DOHH2 (cell line): ENCODE measurements around the gene CADPS.

Experiments
- H3F3A ChIP-seq: fragments of 200-600 bp; sonication (generic), shearing (Covaris generic); 2 replicates; pipeline ENCODE4 v1.6.0; 2016; ENCODE audit warnings: antibody characterized with exemption, mild to moderate bottlenecking; ENCODE audit not compliant: control insufficient read depth, insufficient read depth
- H3K27ac ChIP-seq: fragments of 200-600 bp; sonication (generic); 2 replicates; pipeline ENCODE4 v1.5.1; 2014; ENCODE audit warnings: low read depth, mild to moderate bottlenecking, low read length, moderate library complexity
- H3K27me3 ChIP-seq: fragments of 200-600 bp; sonication (generic); 2 replicates; pipeline ENCODE4 v1.6.1; 2014; ENCODE audit warnings: mild to moderate bottlenecking, low read length, mixed read lengths; ENCODE audit not compliant: control insufficient read depth
- H3K36me3 ChIP-seq: fragments of 200-600 bp; sonication (generic); 2 replicates; pipeline ENCODE4 v1.6.1; 2014; ENCODE audit warnings: mild to moderate bottlenecking, low read length, moderate library complexity, mixed read lengths; ENCODE audit not compliant: control insufficient read depth
- H3K4me1 ChIP-seq: fragments of 200-600 bp; sonication (generic); 2 replicates; pipeline ENCODE4 v1.6.1; 2014; ENCODE audit warnings: mild to moderate bottlenecking, low read length, mixed read lengths; ENCODE audit not compliant: control insufficient read depth
- H3K4me2 ChIP-seq: fragments of 200-600 bp; sonication (generic); 2 replicates; pipeline ENCODE4 v1.6.0; 2014; ENCODE audit warnings: mild to moderate bottlenecking, low read length, moderate library complexity
- H3K4me3 ChIP-seq: fragments of 200-600 bp; sonication (generic); 2 replicates; pipeline ENCODE4 v1.5.1; 2014; ENCODE audit warnings: mild to moderate bottlenecking, low read length, mixed read lengths
- H3K79me2 ChIP-seq: fragments of 200-600 bp; sonication (generic); 2 replicates; pipeline ENCODE4 v1.6.1; 2014; ENCODE audit warnings: mild to moderate bottlenecking, low read length, mixed read lengths; ENCODE audit not compliant: control insufficient read depth
- H3K9me2 ChIP-seq: fragments of 200-600 bp; sonication (generic); replicated peaks from 2 replicates; pipeline ENCODE4 v1.6.1; 2014; ENCODE audit warnings: mild to moderate bottlenecking, low read length, mixed read lengths; ENCODE audit not compliant: control insufficient read depth
- H3K9me3 ChIP-seq: fragments of 200-600 bp; sonication (generic); 2 replicates; pipeline ENCODE4 v1.6.1; 2014; ENCODE audit warnings: antibody characterized with exemption, low read length, mixed read lengths; ENCODE audit not compliant: control insufficient read depth, insufficient read depth
- H4K20me1 ChIP-seq: fragments of 200-600 bp; sonication (generic); 2 replicates; pipeline ENCODE4 v1.6.0; 2014; ENCODE audit warnings: low read depth, mild to moderate bottlenecking, antibody characterized with exemption, low read length, moderate library complexity; ENCODE audit not compliant: control insufficient read depth, insufficient read depth
- EZH2phosphoT487 ChIP-seq: fragments of 200-600 bp; sonication (generic); IDR thresholded peaks from 2 replicates; pipeline ENCODE4 v1.6.1; 2017; ENCODE audit warnings: borderline replicate concordance, mild to moderate bottlenecking, antibody characterized with exemption, low read length, moderate library complexity, mixed read lengths
- TF ChIP-seq, protein P1 (sequence below): fragments of 200-600 bp; sonication (generic); IDR thresholded peaks from one replicate; pipeline ENCODE4 v1.5.1; 2014; ENCODE audit warnings: antibody characterized with exemption, mild to moderate bottlenecking, low read depth, low read length; ENCODE audit not compliant: poor library complexity, severe bottlenecking

Gene CADPS

DNA sequence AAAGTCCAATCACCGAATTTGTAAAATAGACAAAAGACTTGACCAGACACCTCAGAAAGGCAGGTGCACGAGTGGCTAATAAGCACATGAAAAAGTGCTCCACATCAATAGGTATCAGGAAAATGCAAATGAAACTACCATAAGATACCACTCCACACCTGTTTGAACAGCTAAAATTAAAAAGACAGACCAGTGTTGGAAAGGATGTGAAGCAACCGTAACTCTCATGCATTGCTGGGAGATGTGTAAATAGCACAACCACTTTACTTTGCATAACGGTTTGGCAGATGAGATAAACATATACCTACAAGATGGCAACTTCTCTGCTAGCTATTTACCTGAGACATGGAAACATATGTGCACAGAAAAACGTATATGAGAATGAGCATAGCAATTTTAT, 56.9 kb downstream of the CADPS start:
- Histone ChIP-seq H3K27ac (peak overlapping the region; percentile 98), H3K9me2 (no peaks in the 10 kb centered on the region), H3K27me3 (no peaks in the 10 kb centered on the region), H3K36me3 (peaks cover 29% of the 10 kb centered on the region), H3K9me3 (no peaks in the 10 kb centered on the region), H3K79me2 (peaks cover 68% of the 10 kb centered on the region), H3F3A (peaks cover 70% of the 10 kb centered on the region), H4K20me1 (no peaks in the 10 kb centered on the region), H3K4me1 (peaks cover 98% of the 10 kb centered on the region), H3K4me3 (peak overlapping the region; percentile 57), H3K4me2 (peak overlapping the region; percentile 79)
- TF ChIP-seq, protein P1, sequence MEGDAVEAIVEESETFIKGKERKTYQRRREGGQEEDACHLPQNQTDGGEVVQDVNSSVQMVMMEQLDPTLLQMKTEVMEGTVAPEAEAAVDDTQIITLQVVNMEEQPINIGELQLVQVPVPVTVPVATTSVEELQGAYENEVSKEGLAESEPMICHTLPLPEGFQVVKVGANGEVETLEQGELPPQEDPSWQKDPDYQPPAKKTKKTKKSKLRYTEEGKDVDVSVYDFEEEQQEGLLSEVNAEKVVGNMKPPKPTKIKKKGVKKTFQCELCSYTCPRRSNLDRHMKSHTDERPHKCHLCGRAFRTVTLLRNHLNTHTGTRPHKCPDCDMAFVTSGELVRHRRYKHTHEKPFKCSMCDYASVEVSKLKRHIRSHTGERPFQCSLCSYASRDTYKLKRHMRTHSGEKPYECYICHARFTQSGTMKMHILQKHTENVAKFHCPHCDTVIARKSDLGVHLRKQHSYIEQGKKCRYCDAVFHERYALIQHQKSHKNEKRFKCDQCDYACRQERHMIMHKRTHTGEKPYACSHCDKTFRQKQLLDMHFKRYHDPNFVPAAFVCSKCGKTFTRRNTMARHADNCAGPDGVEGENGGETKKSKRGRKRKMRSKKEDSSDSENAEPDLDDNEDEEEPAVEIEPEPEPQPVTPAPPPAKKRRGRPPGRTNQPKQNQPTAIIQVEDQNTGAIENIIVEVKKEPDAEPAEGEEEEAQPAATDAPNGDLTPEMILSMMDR: no peak
- no peak for TF ChIP-seq EZH2phosphoT487

DNA sequence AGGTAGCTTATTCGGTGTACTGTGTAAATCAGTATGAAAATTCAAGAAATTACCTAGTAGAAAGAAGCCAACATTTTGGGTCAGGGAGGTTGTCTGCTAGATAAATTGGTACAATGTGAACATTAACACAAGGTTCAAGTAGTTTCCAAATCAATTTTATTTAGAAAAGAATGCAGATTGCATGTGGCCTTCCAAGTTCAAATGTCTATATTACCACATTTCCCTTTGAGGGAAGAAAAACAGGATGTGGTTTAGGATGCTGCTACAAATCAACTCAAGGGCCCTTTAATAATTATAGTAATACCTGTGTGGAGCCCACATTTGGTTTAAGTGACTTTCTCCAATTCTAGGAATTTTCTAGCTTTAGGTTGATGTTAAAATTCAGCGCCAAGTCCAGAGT, 57.5 kb downstream of the CADPS start:
- H3K4me3 ChIP-seq: peak overlapping the region; percentile 57
- no peak for TF ChIP-seq EZH2phosphoT487
- TF ChIP-seq, protein P1: no peak
- H3K4me2 ChIP-seq: peak overlapping the region; percentile 79

DNA sequence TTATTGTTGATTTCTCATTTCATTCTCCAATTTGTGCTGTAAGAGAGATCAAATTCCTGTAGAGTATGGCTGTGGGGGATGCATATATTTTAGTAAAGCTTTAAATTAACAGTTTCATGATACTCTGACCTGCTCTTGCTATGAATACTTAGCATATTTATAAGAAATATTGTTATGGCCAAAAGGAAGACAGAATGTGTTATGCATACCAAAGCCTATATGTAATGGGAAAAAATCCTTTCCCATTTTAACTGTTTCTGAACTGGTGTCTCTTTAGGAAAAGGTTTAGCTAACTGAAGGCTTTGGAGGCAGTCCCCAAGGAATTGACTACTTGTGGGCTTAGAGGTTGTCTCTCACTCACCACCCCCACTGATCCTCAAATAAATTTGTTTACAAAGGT, 59.2 kb downstream of the CADPS start:
- Histone ChIP-seq H3K4me3 (peak overlapping the region; percentile 57), H3K27me3 (no peaks in the 10 kb centered on the region), H3K27ac (peak overlapping the region; percentile 98), H3K4me2 (peak overlapping the region; percentile 79), H3K9me3 (no peaks in the 10 kb centered on the region), H3K36me3 (peaks cover 19% of the 10 kb centered on the region), H3K79me2 (peaks cover 69% of the 10 kb centered on the region), H3K4me1 (peaks cover 99% of the 10 kb centered on the region), H3F3A (peaks cover 64% of the 10 kb centered on the region), H4K20me1 (no peaks in the 10 kb centered on the region), H3K9me2 (no peaks in the 10 kb centered on the region)
- TF ChIP-seq, protein P1: no peak
- TF ChIP-seq EZH2phosphoT487: no peak

More for the DNA sequence above, 57.5 kb downstream of the CADPS start:
- Histone ChIP-seq H3K79me2 (peaks cover 68% of the 10 kb centered on the region), H3K27me3 (no peaks in the 10 kb centered on the region), H3K36me3 (peaks cover 27% of the 10 kb centered on the region), H3K9me2 (no peaks in the 10 kb centered on the region), H3K27ac (peak overlapping the region; percentile 98), H3F3A (peaks cover 67% of the 10 kb centered on the region), H4K20me1 (no peaks in the 10 kb centered on the region), H3K4me1 (peaks cover 98% of the 10 kb centered on the region), H3K9me3 (no peaks in the 10 kb centered on the region)
